Fibroblast of lung (primary cell): ENCODE results near the gene LSS. TPM values are rescaled to one million over a fixed set of nuclear protein-coding genes. Genes with fewer than 3 reads are reported as not detected.

ENCODE experiments used
- DNase-seq, 2 donors: peaks; one replicate each; pipeline versions ENCODE4 v3.0.0 to v3.0.0-alpha.2; 2010; ENCODE audit warnings: low read depth in 2 of 2
- H2AFZ ChIP-seq: 2 replicates; pipeline ENCODE4 v1.5.1; 2012; ENCODE audit warnings: low read length, control low read depth, inconsistent platforms
- H3K27ac ChIP-seq: 2 replicates; pipeline ENCODE4 v1.5.1; 2011; ENCODE audit warnings: low read length, control low read depth; ENCODE audit not compliant: insufficient read depth
- H3K27me3 ChIP-seq: 2 replicates; pipeline ENCODE4 v1.5.1; 2011; ENCODE audit warnings: mild to moderate bottlenecking, low read length; ENCODE audit not compliant: control insufficient read depth, insufficient read depth
- H3K36me3 ChIP-seq: 2 replicates; pipeline ENCODE4 v1.5.1; 2011; ENCODE audit warnings: low read length; ENCODE audit not compliant: control insufficient read depth, insufficient read depth
- H3K4me1 ChIP-seq: 2 replicates; pipeline ENCODE4 v1.5.1; 2011; ENCODE audit warnings: low read length; ENCODE audit not compliant: control insufficient read depth, insufficient read depth; ENCODE audit errors: extremely low read depth
- H3K4me2 ChIP-seq: 2 replicates; pipeline ENCODE4 v1.5.1; 2011; ENCODE audit warnings: low read length, control low read depth; ENCODE audit not compliant: insufficient read depth; ENCODE audit errors: extremely low read depth
- H3K4me3 ChIP-seq, 4 experiments: fragments of 200-600 bp in 1 of 4; sonication (generic) in 1 of 4; replicated peaks in 1 of 4; 2 replicates each; pipeline ENCODE4 v1.5.1; 2011 to 2016; ENCODE audit warnings: low read length in 4 of 4, low read depth in 3 of 4, mild to moderate bottlenecking in 3 of 4, control low read depth in 2 of 4, inconsistent platforms in 1 of 4, mixed read lengths in 1 of 4; ENCODE audit not compliant: insufficient read depth in 1 of 4; ENCODE audit errors: control extremely low read depth in 1 of 4
- H3K79me2 ChIP-seq: 2 replicates; pipeline ENCODE4 v1.5.1; 2012; ENCODE audit warnings: mild to moderate bottlenecking, low read length, inconsistent platforms; ENCODE audit not compliant: control insufficient read depth, insufficient read depth
- H3K9ac ChIP-seq: 2 replicates; pipeline ENCODE4 v1.5.1; 2011; ENCODE audit warnings: mild to moderate bottlenecking, low read length, control low read depth; ENCODE audit not compliant: insufficient read depth
- H3K9me3 ChIP-seq: 2 replicates; pipeline ENCODE4 v1.5.1; 2012; ENCODE audit warnings: low read depth, low read length; ENCODE audit not compliant: control insufficient read depth, insufficient read depth
- H4K20me1 ChIP-seq: 2 replicates; pipeline ENCODE4 v1.5.1; 2011; ENCODE audit warnings: low read length; ENCODE audit not compliant: control insufficient read depth, insufficient read depth; ENCODE audit errors: extremely low read depth
- EZH2 ChIP-seq: IDR thresholded peaks from 2 replicates; pipeline ENCODE4 v1.5.1; 2012; ENCODE audit warnings: low read length, control low read depth, mild to moderate bottlenecking; ENCODE audit errors: missing control alignments
- polyA plus RNA-seq, 2 donors: library from polyadenylated mRNA; depleted of rRNA in 1 of 2; stranded (reverse) in 1 of 2; unstranded in 1 of 2; fragments of >200 nt; gene quantifications; 2 replicates each; pipeline ENCODE4 v1.2.1, GENCODE V29; 2011 to 2012; ENCODE audit warnings: missing spikeins in 1 of 2
- total RNA-seq: library from RNA; depleted of rRNA; stranded (reverse); fragments of >200 nt; gene quantifications from 2 replicates; pipeline ENCODE4 v1.2.1, GENCODE V29; 2014
- TF ChIP-seq, protein P1 (sequence below), 2 donors: IDR thresholded peaks in 1 of 2; conservative IDR thresholded peaks in 1 of 2; 1 replicate in 1 of 2; 2 replicates in 1 of 2; pipeline ENCODE4 v1.5.1; 2011 to 2012; ENCODE audit warnings: low read length in 2 of 2, control low read depth in 1 of 2, inconsistent platforms in 1 of 2, low read depth in 1 of 2, mild to moderate bottlenecking in 1 of 2

LSS gene
- total and polyA plus RNA-seq, 2 donors (not counting 1 experiment from before 2014, with no cell fraction given) = 97.6 to 252 TPM

DNA sequence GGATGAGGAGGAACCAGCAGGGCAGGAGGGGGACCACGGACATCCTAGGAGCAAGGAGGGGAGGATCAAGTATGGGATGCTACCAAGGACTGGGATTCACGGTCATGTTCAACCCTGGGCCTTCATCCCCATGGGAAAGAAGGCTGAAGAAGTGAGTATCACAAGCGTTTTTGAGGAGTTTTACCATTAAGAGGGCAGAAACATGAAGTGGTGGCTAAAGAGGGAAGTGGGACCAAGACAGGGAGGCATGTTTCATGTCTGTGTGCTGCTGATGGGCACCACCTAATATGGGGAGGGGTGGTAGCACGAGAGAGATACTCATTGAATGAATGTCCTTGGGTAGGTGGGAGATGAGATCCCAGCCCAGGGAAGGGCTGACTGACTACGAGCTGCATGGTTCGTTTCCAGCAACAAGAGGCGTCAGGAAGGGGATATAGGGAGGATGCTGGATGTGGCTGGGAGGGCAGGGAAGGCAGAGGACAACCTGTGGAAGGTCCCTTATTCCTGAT, 11.3 kb upstream of the LSS start:
- H3K4me2 ChIP-seq = no peak overlapping the region
- peaks cover 37% of the 10 kb centered on the region for H3K36me3 ChIP-seq
- H3K27me3 ChIP-seq = no peaks in the 10 kb centered on the region
- H3K79me2 ChIP-seq = no peaks in the 10 kb centered on the region
- no peak overlapping the region for H3K27ac ChIP-seq
- no peak overlapping the region for H2AFZ ChIP-seq
- TF ChIP-seq, protein P1, sequence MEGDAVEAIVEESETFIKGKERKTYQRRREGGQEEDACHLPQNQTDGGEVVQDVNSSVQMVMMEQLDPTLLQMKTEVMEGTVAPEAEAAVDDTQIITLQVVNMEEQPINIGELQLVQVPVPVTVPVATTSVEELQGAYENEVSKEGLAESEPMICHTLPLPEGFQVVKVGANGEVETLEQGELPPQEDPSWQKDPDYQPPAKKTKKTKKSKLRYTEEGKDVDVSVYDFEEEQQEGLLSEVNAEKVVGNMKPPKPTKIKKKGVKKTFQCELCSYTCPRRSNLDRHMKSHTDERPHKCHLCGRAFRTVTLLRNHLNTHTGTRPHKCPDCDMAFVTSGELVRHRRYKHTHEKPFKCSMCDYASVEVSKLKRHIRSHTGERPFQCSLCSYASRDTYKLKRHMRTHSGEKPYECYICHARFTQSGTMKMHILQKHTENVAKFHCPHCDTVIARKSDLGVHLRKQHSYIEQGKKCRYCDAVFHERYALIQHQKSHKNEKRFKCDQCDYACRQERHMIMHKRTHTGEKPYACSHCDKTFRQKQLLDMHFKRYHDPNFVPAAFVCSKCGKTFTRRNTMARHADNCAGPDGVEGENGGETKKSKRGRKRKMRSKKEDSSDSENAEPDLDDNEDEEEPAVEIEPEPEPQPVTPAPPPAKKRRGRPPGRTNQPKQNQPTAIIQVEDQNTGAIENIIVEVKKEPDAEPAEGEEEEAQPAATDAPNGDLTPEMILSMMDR (conservative IDR thresholded peaks at IDR 0.05 in 1 of 2, IDR thresholded peaks at IDR 0.05 in 1 of 2; ENCODE audit: low read depth in 1 of 2, low read length in 2 of 2) = no peak
- H3K9me3 ChIP-seq = no peaks in the 10 kb centered on the region
- H4K20me1 ChIP-seq = no peaks in the 10 kb centered on the region
- no peak overlapping the region for H3K9ac ChIP-seq
- no peaks in the 10 kb centered on the region for H3K4me1 ChIP-seq
- H3K4me3 ChIP-seq = no peak overlapping the region
- no peak for DNase-seq

DNA sequence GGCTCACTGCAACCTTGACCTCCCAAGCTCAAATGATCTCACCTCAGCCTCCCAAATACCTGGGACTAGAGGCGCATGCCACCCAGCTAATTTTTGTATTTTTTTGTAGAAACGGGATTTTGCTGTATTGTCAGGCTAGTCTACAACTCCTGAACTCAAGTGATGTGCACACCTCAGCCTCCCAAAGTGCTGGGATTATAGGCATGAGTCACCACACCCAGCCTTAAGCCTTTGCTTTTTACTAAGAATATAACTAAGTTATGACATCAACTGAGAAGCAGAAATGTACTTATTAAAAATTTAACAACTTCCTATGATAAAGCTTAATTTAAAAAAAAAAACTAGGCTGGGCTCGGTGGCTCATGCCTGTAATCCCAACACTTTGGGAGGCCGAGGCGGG, 8.9 kb upstream of the LSS start:
- TF ChIP-seq, protein P1 (conservative IDR thresholded peaks at IDR 0.05 in 1 of 2, IDR thresholded peaks at IDR 0.05 in 1 of 2; ENCODE audit: low read depth in 1 of 2, low read length in 2 of 2) = no peak
- no peak for TF ChIP-seq EZH2
- H3K4me2 ChIP-seq = no peak overlapping the region
- H3K9me3 ChIP-seq = no peaks in the 10 kb centered on the region
- H3K9ac ChIP-seq = no peak overlapping the region
- H3K4me3 ChIP-seq = no peak overlapping the region
- H3K79me2 ChIP-seq = no peaks in the 10 kb centered on the region
- H3K27ac ChIP-seq = no peak overlapping the region
- no peaks in the 10 kb centered on the region for H3K27me3 ChIP-seq
- H2AFZ ChIP-seq = no peak overlapping the region
- DNase-seq = no peak
- no peaks in the 10 kb centered on the region for H3K4me1 ChIP-seq
- no peaks in the 10 kb centered on the region for H4K20me1 ChIP-seq
- peaks cover 26% of the 10 kb centered on the region for H3K36me3 ChIP-seq

DNA sequence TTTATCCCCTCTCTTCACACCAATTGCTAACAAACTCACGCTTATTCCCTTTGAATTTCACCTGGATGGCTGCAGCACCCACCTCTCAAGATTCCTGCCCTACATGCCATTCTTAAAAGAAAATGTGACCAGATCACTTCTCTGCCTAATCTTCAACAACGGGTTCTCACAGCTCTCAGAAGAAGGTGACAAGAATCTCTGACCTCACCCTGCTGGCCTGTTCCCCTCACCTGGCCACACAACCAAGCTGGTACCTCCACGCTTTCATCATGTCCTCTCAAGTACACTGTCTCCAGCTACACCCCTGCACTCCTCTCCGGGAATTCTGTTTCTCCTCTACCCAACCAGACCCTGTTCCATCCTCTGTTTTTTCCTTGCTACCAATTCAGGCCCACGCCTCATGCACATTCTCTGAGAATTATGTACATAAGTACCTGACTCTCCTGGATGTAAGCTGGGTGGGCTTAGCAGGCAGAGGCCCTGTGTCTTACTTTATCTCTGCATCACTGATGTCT, 5.9 kb upstream of the LSS start:
- Histone ChIP-seq H3K36me3 (peaks cover 13% of the 10 kb centered on the region), H3K4me1 (peaks cover 3% of the 10 kb centered on the region), H3K27ac (no peak overlapping the region), H3K27me3 (no peaks in the 10 kb centered on the region), H3K4me2 (no peak overlapping the region), H3K4me3 (no peak overlapping the region), H3K9ac (no peak overlapping the region), H3K79me2 (no peaks in the 10 kb centered on the region), H2AFZ (no peak overlapping the region), H3K9me3 (no peaks in the 10 kb centered on the region), H4K20me1 (no peaks in the 10 kb centered on the region)
- TF ChIP-seq, protein P1 (conservative IDR thresholded peaks at IDR 0.05 in 1 of 2, IDR thresholded peaks at IDR 0.05 in 1 of 2; ENCODE audit: low read depth in 1 of 2, low read length in 2 of 2) = no peak
- no peak for TF ChIP-seq EZH2
- no peak for DNase-seq
